GM20000 (cell line): ENCODE data around the gene AXIN1.
"Not testable (repeated sequence)": the region's sequence is repeated elsewhere in the genome, so short reads cannot be mapped to it uniquely, and the experiment has no call there.

Experiments
- DNase-seq: peaks from one replicate; pipeline ENCODE4 v3.0.0; 2012; ENCODE audit warnings: low spot score
- CTCF ChIP-seq: IDR thresholded peaks from 2 replicates; pipeline ENCODE4 v1.5.1; 2012; ENCODE audit warnings: mild to moderate bottlenecking, control low read depth; ENCODE audit errors: extremely low read depth, missing control alignments

AXIN1 gene

GRCh38 chr16:379183-379960 lies 26.8 kb upstream of the AXIN1 start:
- no peak for TF ChIP-seq CTCF
- DNase-seq = no peak

- no peak for DNase-seq
- no peak for TF ChIP-seq CTCF
Observed at GRCh38 chr16:378821-379182, 26.3 kb upstream of the AXIN1 start.

- not testable (repeated sequence) for DNase-seq
Observed at GRCh38 chr16:378113-378820, 25.7 kb upstream of the AXIN1 start.

GRCh38 chr16:377419-377951 lies 25.0 kb upstream of the AXIN1 start:
- no peak for TF ChIP-seq CTCF
- DNase-seq = no peak

- TF ChIP-seq CTCF = no peak
- DNase-seq = no peak
Observed at GRCh38 chr16:376817-377418, 24.4 kb upstream of the AXIN1 start.

GRCh38 chr16:375927-376816 lies 23.6 kb upstream of the AXIN1 start:
- no peak for DNase-seq
- TF ChIP-seq CTCF = no peak

- TF ChIP-seq CTCF = no peak
- DNase-seq = no peak
Observed at GRCh38 chr16:375212-375611, 22.7 kb upstream of the AXIN1 start.
